LHCN-M2 (cell line): ENCODE data around the gene RDH12. TPM values are rescaled to one million over a fixed set of nuclear protein-coding genes. Genes with fewer than 3 reads are reported as not detected.

ENCODE experiments used
- DNase-seq: peaks from one replicate; pipeline ENCODE4 v3.0.0-alpha.2; 2012; ENCODE audit warnings: low read depth
- polyA plus RNA-seq: library from polyadenylated mRNA; unstranded; fragments of >200 nt; gene quantifications from one replicate; pipeline ENCODE4 v1.2.1, GENCODE V29; 2012; ENCODE audit warnings: missing spikeins
- total RNA-seq: library from RNA; depleted of rRNA; stranded (reverse); fragments of >200 nt; gene quantifications from 2 replicates; pipeline ENCODE4 v1.2.3, GENCODE V29; 2014; rRNA removed

Gene RDH12
- not detected in 2 replicates for total RNA-seq
- not detected for polyA plus RNA-seq

- peak; percentile 9 for DNase-seq
Observed at GRCh38 chr14:67701492-67701891, at the start of gene RDH12. Gene RDH12, plus strand, starts transcription at chr14:67701886. Its CDS starts 20,757 bp downstream, at chr14:67722643.

GRCh38 chr14:67652189-67652588 is 49.5 kb upstream of the RDH12 start:
- DNase-seq = no peak

GRCh38 chr14:67653651-67654280 is 47.9 kb upstream of the RDH12 start:
- DNase-seq = no peak

GRCh38 chr14:67663633-67664032 is 38.1 kb upstream of the RDH12 start:
- no peak for DNase-seq

- DNase-seq = peak; percentile 19
Observed at GRCh38 chr14:67665868-67666267, 35.8 kb upstream of the RDH12 start.

GRCh38 chr14:67666750-67667449 is 34.8 kb upstream of the RDH12 start:
- DNase-seq = peak; percentile 54

- no peak for DNase-seq
Observed at GRCh38 chr14:67668559-67668958, 33.1 kb upstream of the RDH12 start.

- no peak for DNase-seq
Observed at GRCh38 chr14:67673451-67673850, 28.2 kb upstream of the RDH12 start.

GRCh38 chr14:67674139-67674479 is 27.6 kb upstream of the RDH12 start:
- peak; percentile 49 for DNase-seq

- DNase-seq = peak; percentile 72
Observed at GRCh38 chr14:67674480-67675218, 27.0 kb upstream of the RDH12 start, which contains the start of gene VTI1B. Gene VTI1B, minus strand, starts transcription at chr14:67674632. Its CDS starts 143 bp downstream, at chr14:67674489.

GRCh38 chr14:67675219-67675582 is 26.5 kb upstream of the RDH12 start:
- DNase-seq = no peak

GRCh38 chr14:67679006-67679405 is 22.7 kb upstream of the RDH12 start:
- DNase-seq = no peak

- DNase-seq = peak; percentile 85
Observed at GRCh38 chr14:67680121-67680602, 21.5 kb upstream of the RDH12 start.

- no peak for DNase-seq
Observed at GRCh38 chr14:67680941-67681340, 20.7 kb upstream of the RDH12 start.

GRCh38 chr14:67683842-67684241 is 17.8 kb upstream of the RDH12 start:
- DNase-seq = no peak

GRCh38 chr14:67690011-67690410 is 11.7 kb upstream of the RDH12 start:
- DNase-seq = no peak

- DNase-seq = peak; percentile 86
Observed at GRCh38 chr14:67694791-67695393, 6.8 kb upstream of the RDH12 start.

GRCh38 chr14:67695394-67695949 is 6.2 kb upstream of the RDH12 start, which contains the start of gene RDH11:
Gene RDH11, minus strand, starts transcription at chr14:67695764. Its CDS starts 61 bp downstream, at chr14:67695703.
- DNase-seq = peak; percentile 92

- DNase-seq = no peak
Observed at GRCh38 chr14:67697006-67697405, 4.7 kb upstream of the RDH12 start.

- DNase-seq = no peak
Observed at GRCh38 chr14:67698179-67698578, 3.5 kb upstream of the RDH12 start.

- no peak for DNase-seq
Observed at GRCh38 chr14:67703997-67704396, 2.3 kb downstream of the RDH12 start.
